ENCODE results near the gene VSX1. TPM values are rescaled to one million over a fixed set of nuclear protein-coding genes. Genes with fewer than 3 reads are reported as not detected.

VSX1 gene
- total RNA-seq, 2 donors from 2014 or later = not detected

DNA sequence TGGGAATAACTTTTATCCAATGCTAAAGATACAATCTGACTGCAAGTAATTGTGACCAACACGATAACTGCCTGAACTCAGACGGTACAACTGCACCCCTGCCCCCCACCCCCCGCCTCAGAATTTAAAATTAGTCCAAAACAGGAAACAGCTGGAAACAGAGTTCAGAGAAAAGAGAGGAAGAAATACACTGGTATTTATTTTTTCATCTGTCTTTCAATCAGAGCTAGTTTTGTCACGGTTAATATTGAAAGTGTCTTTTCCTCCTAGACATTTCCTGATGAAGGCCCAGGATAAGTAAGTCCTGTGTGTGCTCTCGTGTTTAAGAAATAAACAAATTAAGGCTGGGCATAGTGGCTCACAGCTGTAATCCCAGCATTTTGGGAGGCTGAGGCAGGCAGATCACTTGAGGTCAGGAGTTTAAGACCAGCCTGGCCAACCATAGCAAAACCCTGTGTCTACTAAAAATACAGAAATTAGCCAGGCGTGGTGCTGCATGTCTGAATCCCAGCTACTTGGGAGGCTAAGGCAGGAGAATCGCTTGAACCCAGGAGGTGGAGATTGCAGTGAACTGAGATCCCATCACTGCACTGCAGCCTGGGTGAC lies 45.5 kb downstream of the VSX1 start:
- TF ChIP-seq CTCF (conservative IDR thresholded peaks at IDR 0.05) = no peak
- no peaks in the 10 kb centered on the region for H3K4me1 Mint-ChIP-seq
- no peaks in the 10 kb centered on the region for H3K27me3 ChIP-seq (ENCODE audit: control insufficient read depth, insufficient read depth, low read length, poor library complexity, severe bottlenecking)
- H3K9ac ChIP-seq (ENCODE audit: extremely low read depth, low read length, poor library complexity, severe bottlenecking) = no peak overlapping the region
- no peak overlapping the region for H3K4me3 Mint-ChIP-seq
- H3K9me3 Mint-ChIP-seq = no peaks in the 10 kb centered on the region
- peaks cover 3% of the 10 kb centered on the region for H3K27me3 Mint-ChIP-seq (ENCODE audit: insufficient read depth)
- no peak for DNase-seq
- no peak overlapping the region for H3K4me3 ChIP-seq (ENCODE audit: low read length)
- no peaks in the 10 kb centered on the region for H3K4me1 ChIP-seq (ENCODE audit: control insufficient read depth, insufficient read depth, low read length)
- no peaks in the 10 kb centered on the region for H3K9me3 ChIP-seq (ENCODE audit: control insufficient read depth, low read length)
- H3K27ac Mint-ChIP-seq = no peak overlapping the region
- no peaks in the 10 kb centered on the region for H3K36me3 ChIP-seq (ENCODE audit: control insufficient read depth, insufficient read depth, low read length)
- H3K27ac ChIP-seq (ENCODE audit: low read depth, low read length) = no peak overlapping the region
- H3K36me3 Mint-ChIP-seq (ENCODE audit: low read depth) = no peaks in the 10 kb centered on the region
- WGBS, 2 experiments (ENCODE audit: insufficient coverage in 1 of 2, insufficient read length in 1 of 2) = 81 to 90% methylated on average over 5 to 7 of the region's 7 CpGs

- H3K27ac ChIP-seq (ENCODE audit: low read depth, low read length) = no peak overlapping the region
- Mint-ChIP-seq H3K27me3 (ENCODE audit: insufficient read depth) (peaks cover 3% of the 10 kb centered on the region), H3K27ac (no peak overlapping the region), H3K4me1 (no peaks in the 10 kb centered on the region), H3K36me3 (ENCODE audit: low read depth) (no peaks in the 10 kb centered on the region), H3K4me3 (no peak overlapping the region), H3K9me3 (no peaks in the 10 kb centered on the region)
- 86 to 91% methylated on average over 4 of the region's 4 CpGs for WGBS, 2 experiments (ENCODE audit: insufficient coverage in 1 of 2, insufficient read length in 1 of 2)
- no peak for TF ChIP-seq CTCF (conservative IDR thresholded peaks at IDR 0.05)
- no peaks in the 10 kb centered on the region for H3K36me3 ChIP-seq (ENCODE audit: control insufficient read depth, insufficient read depth, low read length)
- no peaks in the 10 kb centered on the region for H3K4me1 ChIP-seq (ENCODE audit: control insufficient read depth, insufficient read depth, low read length)
- no peak for DNase-seq
- H3K4me3 ChIP-seq (ENCODE audit: low read length) = no peak overlapping the region
- H3K27me3 ChIP-seq (ENCODE audit: control insufficient read depth, insufficient read depth, low read length, poor library complexity, severe bottlenecking) = no peaks in the 10 kb centered on the region
- H3K9me3 ChIP-seq (ENCODE audit: control insufficient read depth, low read length) = no peaks in the 10 kb centered on the region
- H3K9ac ChIP-seq (ENCODE audit: extremely low read depth, low read length, poor library complexity, severe bottlenecking) = no peak overlapping the region
These were observed 46.0 kb downstream of the VSX1 start for GRCh38 chr20:25035921-25036320.

DNA sequence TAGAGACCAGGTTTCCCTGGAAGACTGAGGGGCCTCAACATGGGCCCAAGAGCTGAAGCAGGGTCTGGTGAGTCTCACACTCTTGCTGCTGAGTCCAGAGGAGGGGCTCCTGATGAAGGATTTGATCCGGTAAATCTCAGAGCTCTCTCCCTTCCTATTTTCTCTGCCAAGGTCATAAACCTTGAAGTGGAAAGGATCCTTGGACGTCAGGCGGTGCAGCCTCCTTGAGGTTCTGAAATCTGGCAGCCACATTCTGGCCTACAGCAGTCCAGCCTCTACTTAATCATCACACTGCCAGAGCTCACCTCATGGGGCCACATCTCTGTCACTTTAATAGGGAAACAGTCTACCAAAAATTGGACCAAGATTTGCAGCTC lies 48.0 kb downstream of the VSX1 start:
- Histone ChIP-seq H3K9ac (ENCODE audit: extremely low read depth, low read length, poor library complexity, severe bottlenecking) (no peak overlapping the region), H3K4me1 (ENCODE audit: control insufficient read depth, insufficient read depth, low read length) (no peaks in the 10 kb centered on the region), H3K27me3 (ENCODE audit: control insufficient read depth, insufficient read depth, low read length, poor library complexity, severe bottlenecking) (no peaks in the 10 kb centered on the region), H3K4me3 (ENCODE audit: low read length) (no peak overlapping the region), H3K9me3 (ENCODE audit: control insufficient read depth, low read length) (no peaks in the 10 kb centered on the region), H3K36me3 (ENCODE audit: control insufficient read depth, insufficient read depth, low read length) (no peaks in the 10 kb centered on the region), H3K27ac (ENCODE audit: low read depth, low read length) (no peak overlapping the region)
- H3K4me1 Mint-ChIP-seq = no peaks in the 10 kb centered on the region
- no peak overlapping the region for H3K4me3 Mint-ChIP-seq
- no peak overlapping the region for H3K27ac Mint-ChIP-seq
- H3K9me3 Mint-ChIP-seq = no peaks in the 10 kb centered on the region
- H3K27me3 Mint-ChIP-seq (ENCODE audit: insufficient read depth) = peaks cover 10% of the 10 kb centered on the region
- TF ChIP-seq CTCF (conservative IDR thresholded peaks at IDR 0.05) = no peak
- WGBS, 2 experiments (ENCODE audit: insufficient coverage in 1 of 2, insufficient read length in 1 of 2) = 83% methylated on average over 3 of the region's 3 CpGs; no CpG with 5 or more reads in 1 of the 2 experiments
- H3K36me3 Mint-ChIP-seq (ENCODE audit: low read depth) = no peaks in the 10 kb centered on the region
- DNase-seq = no peak

Measured in endodermal cell (in vitro differentiated cells).